ENCODE results near the gene PDGFRB. TPM values are rescaled to one million over a fixed set of nuclear protein-coding genes. Genes with fewer than 3 reads are reported as not detected.
A peak's percentile ranks its signal among the peaks of the same experiment; 100 is the strongest.

The PDGFRB gene
- total RNA-seq, 1 donor from 2014 or later: 2.3 TPM

- no peaks in the 10 kb centered on the region for H3K9me3 Mint-ChIP-seq (ENCODE audit: low read depth)
- peaks cover 54% of the 10 kb centered on the region for H3K27me3 Mint-ChIP-seq
- TF ChIP-seq, protein P1, sequence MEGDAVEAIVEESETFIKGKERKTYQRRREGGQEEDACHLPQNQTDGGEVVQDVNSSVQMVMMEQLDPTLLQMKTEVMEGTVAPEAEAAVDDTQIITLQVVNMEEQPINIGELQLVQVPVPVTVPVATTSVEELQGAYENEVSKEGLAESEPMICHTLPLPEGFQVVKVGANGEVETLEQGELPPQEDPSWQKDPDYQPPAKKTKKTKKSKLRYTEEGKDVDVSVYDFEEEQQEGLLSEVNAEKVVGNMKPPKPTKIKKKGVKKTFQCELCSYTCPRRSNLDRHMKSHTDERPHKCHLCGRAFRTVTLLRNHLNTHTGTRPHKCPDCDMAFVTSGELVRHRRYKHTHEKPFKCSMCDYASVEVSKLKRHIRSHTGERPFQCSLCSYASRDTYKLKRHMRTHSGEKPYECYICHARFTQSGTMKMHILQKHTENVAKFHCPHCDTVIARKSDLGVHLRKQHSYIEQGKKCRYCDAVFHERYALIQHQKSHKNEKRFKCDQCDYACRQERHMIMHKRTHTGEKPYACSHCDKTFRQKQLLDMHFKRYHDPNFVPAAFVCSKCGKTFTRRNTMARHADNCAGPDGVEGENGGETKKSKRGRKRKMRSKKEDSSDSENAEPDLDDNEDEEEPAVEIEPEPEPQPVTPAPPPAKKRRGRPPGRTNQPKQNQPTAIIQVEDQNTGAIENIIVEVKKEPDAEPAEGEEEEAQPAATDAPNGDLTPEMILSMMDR (IDR thresholded peaks at IDR 0.05; ENCODE audit: unreplicated experiment): no peak
- peaks cover 1% of the 10 kb centered on the region for H3K4me1 Mint-ChIP-seq (ENCODE audit: low read depth)
- no peak overlapping the region for H3K27ac Mint-ChIP-seq
- H3K36me3 Mint-ChIP-seq (ENCODE audit: insufficient read depth): no peaks in the 10 kb centered on the region
- DNase-seq (ENCODE audit: low spot score, unreplicated experiment): no peak
- H3K4me3 Mint-ChIP-seq (ENCODE audit: low read depth): no peak overlapping the region
Measured at GRCh38 chr5:150173161-150173560, 17.5 kb upstream of the PDGFRB start.

- peaks cover 2% of the 10 kb centered on the region for H3K4me1 Mint-ChIP-seq (ENCODE audit: low read depth)
- peaks cover under 1% of the 10 kb centered on the region for H3K36me3 Mint-ChIP-seq (ENCODE audit: insufficient read depth)
- DNase-seq (ENCODE audit: low spot score, unreplicated experiment): no peak
- H3K27me3 Mint-ChIP-seq: peaks cover 60% of the 10 kb centered on the region
- H3K9me3 Mint-ChIP-seq (ENCODE audit: low read depth): no peaks in the 10 kb centered on the region
- no peak overlapping the region for H3K27ac Mint-ChIP-seq
- no peak overlapping the region for H3K4me3 Mint-ChIP-seq (ENCODE audit: low read depth)
- TF ChIP-seq, protein P1 (IDR thresholded peaks at IDR 0.05; ENCODE audit: unreplicated experiment): no peak
Measured at GRCh38 chr5:150172556-150172955, 16.9 kb upstream of the PDGFRB start.

DNA sequence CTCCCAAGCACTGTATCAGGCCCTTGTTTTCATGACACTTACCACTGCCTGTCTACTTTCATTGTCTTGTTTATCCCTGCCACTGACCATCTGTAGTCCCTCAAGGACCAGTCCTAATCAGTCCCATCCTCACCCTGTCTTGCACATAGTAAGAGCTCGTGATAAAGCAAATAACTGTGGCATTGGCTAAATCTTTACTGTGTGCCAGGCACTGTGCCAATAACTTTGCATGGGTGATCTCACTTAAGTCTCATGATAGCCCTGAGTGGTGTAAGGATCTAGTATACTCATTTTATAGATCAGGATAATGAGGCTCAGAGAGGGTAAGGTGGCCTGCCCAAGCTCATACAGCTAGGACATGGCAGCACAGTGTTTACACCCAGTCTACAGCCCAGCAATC is 16.5 kb upstream of the PDGFRB start:
- Mint-ChIP-seq H3K9me3 (ENCODE audit: low read depth) (no peaks in the 10 kb centered on the region), H3K36me3 (ENCODE audit: insufficient read depth) (peaks cover 2% of the 10 kb centered on the region), H3K27me3 (peaks cover 64% of the 10 kb centered on the region), H3K4me1 (ENCODE audit: low read depth) (peaks cover 4% of the 10 kb centered on the region), H3K4me3 (ENCODE audit: low read depth) (no peak overlapping the region), H3K27ac (no peak overlapping the region)
- TF ChIP-seq, protein P1 (IDR thresholded peaks at IDR 0.05; ENCODE audit: unreplicated experiment): no peak
- no peak for DNase-seq (ENCODE audit: low spot score, unreplicated experiment)

- Mint-ChIP-seq H3K27me3 (peaks cover 78% of the 10 kb centered on the region), H3K9me3 (ENCODE audit: low read depth) (no peaks in the 10 kb centered on the region)
Measured at GRCh38 chr5:150168864-150169263, 13.2 kb upstream of the PDGFRB start.

DNA sequence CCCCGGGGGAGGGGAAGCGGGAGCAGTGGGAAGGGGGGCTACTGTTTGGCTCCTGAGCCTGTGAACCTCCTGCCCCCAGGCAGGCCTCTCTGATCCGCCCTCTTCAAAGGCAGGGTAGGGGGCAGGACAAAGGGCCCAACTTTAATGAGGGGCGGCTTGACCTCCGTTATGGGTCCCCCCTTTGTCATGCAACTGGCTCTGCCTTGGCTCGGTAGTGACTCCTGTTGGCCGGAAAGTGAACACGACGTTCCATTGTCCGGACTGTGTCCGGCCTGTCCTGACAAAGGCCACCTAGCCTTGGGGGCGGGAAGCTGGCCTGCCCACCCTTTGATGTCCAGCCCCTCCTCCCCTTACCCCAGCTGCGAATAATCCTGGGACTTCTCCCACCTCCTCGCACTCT is 12.3 kb upstream of the PDGFRB start:
- Mint-ChIP-seq H3K4me1 (ENCODE audit: low read depth) (peaks cover 6% of the 10 kb centered on the region), H3K27ac (no peak overlapping the region), H3K27me3 (peaks cover 69% of the 10 kb centered on the region), H3K36me3 (ENCODE audit: insufficient read depth) (peaks cover 2% of the 10 kb centered on the region), H3K9me3 (ENCODE audit: low read depth) (no peaks in the 10 kb centered on the region), H3K4me3 (ENCODE audit: low read depth) (no peak overlapping the region)
- TF ChIP-seq, protein P1 (IDR thresholded peaks at IDR 0.05; ENCODE audit: unreplicated experiment): peak; percentile 29
- no peak for DNase-seq (ENCODE audit: low spot score, unreplicated experiment)

More at GRCh38 chr5:150168864-150169263, 13.2 kb upstream of the PDGFRB start:
- H3K27ac Mint-ChIP-seq: no peak overlapping the region
- H3K36me3 Mint-ChIP-seq (ENCODE audit: insufficient read depth): peaks cover 2% of the 10 kb centered on the region
- no peak overlapping the region for H3K4me3 Mint-ChIP-seq (ENCODE audit: low read depth)
- H3K4me1 Mint-ChIP-seq (ENCODE audit: low read depth): peaks cover 5% of the 10 kb centered on the region
- no peak for DNase-seq (ENCODE audit: low spot score, unreplicated experiment)
- TF ChIP-seq, protein P1 (IDR thresholded peaks at IDR 0.05; ENCODE audit: unreplicated experiment): no peak

Data from progenitor cell of endocrine pancreas (in vitro differentiated cells).